ENCODE results near the gene CD37. TPM values are rescaled to one million over a fixed set of nuclear protein-coding genes. Genes with fewer than 3 reads are reported as not detected.
"Not testable (repeated sequence)": the region's sequence is repeated elsewhere in the genome, so short reads cannot be mapped to it uniquely, and the experiment has no call there.

The CD37 gene
- total and polyA plus RNA-seq, 8 donors = 2.2 to 30.3 (median 6.3) TPM; not detected in 2

- Histone ChIP-seq H3K9me3 (no peaks in the 10 kb centered on the region), H3K27ac (no peak overlapping the region), H3K36me3 (no peaks in the 10 kb centered on the region), H3K27me3 (no peaks in the 10 kb centered on the region), H3K4me1 (peaks cover 0 to 4% (median 2%) of the 10 kb centered on the region in 4 donors), H3K4me3 (peak overlapping the region in 1 of 4 donors; percentile 17)
- intact Hi-C loops (cut with DNase I; ENCODE audit: low total_unique reads) = no loop called here
- DNase-seq = peak; percentile 79 to 83
- 23 to 43% (median 27%) methylated on average over 4 to 8 of the region's 8 CpGs for WGBS, 5 donors
- TF ChIP-seq POLR2A (IDR thresholded peaks at IDR 0.05) = no peak
- TF ChIP-seq CTCF (IDR thresholded peaks at IDR 0.05) = peak in 5 of 7 experiments; percentile 43 to 75 (median 57)
Observed at GRCh38 chr19:49301165-49301865, 33.9 kb upstream of the CD37 start.

- TF ChIP-seq EP300 (IDR thresholded peaks at IDR 0.05) = no peak
- no peak for TF ChIP-seq POLR2AphosphoS5 (IDR thresholded peaks at IDR 0.05)
- TF ChIP-seq POLR2A (IDR thresholded peaks at IDR 0.05) = no peak
- no peak for TF ChIP-seq CTCF (IDR thresholded peaks at IDR 0.05)
- no peaks in the 10 kb centered on the region for H3K27me3 ChIP-seq
- H3K4me3 ChIP-seq = no peak overlapping the region
- no peak overlapping the region for H3K27ac ChIP-seq
- peaks cover 0 to 4% (median 2%) of the 10 kb centered on the region in 4 donors for H3K4me1 ChIP-seq
- intact Hi-C loops (cut with DNase I; ENCODE audit: low total_unique reads) = no loop called here
- H3K36me3 ChIP-seq = no peaks in the 10 kb centered on the region
- 81 to 87% (median 82%) methylated on average over 5 of the region's 5 CpGs for WGBS, 5 donors
- no peak for DNase-seq
- no peaks in the 10 kb centered on the region for H3K9me3 ChIP-seq
Observed at GRCh38 chr19:49301866-49302252, 33.3 kb upstream of the CD37 start.

- 62 to 77% (median 70%) methylated on average over 7 of the region's 7 CpGs for WGBS, 5 donors
- H3K27ac ChIP-seq; intact Hi-C loops (cut with DNase I; ENCODE audit: low total_unique reads); DNase-seq; H3K27me3 ChIP-seq; H3K4me3 ChIP-seq; H3K9me3 ChIP-seq; H3K4me1 ChIP-seq: not testable (repeated sequence)
- H3K36me3 ChIP-seq = peaks cover 0 to 31% (median 21%) of the 10 kb centered on the region in 4 donors
Observed at GRCh38 chr19:49306734-49307133, 28.5 kb upstream of the CD37 start.

GRCh38 chr19:49309087-49309486, 26.1 kb upstream of the CD37 start:
- Histone ChIP-seq H3K27ac (no peak overlapping the region), H3K36me3 (peaks cover 0 to 31% (median 23%) of the 10 kb centered on the region in 4 donors), H3K4me3 (no peak overlapping the region), H3K4me1 (no peaks in the 10 kb centered on the region), H3K9me3 (no peaks in the 10 kb centered on the region), H3K27me3 (no peaks in the 10 kb centered on the region)
- intact Hi-C loops (cut with DNase I; ENCODE audit: low total_unique reads) = no loop called here
- no peak for TF ChIP-seq POLR2AphosphoS5 (IDR thresholded peaks at IDR 0.05)
- no peak for TF ChIP-seq CTCF (IDR thresholded peaks at IDR 0.05)
- TF ChIP-seq EP300 (IDR thresholded peaks at IDR 0.05) = no peak
- no peak for TF ChIP-seq POLR2A (IDR thresholded peaks at IDR 0.05)
- DNase-seq = no peak
- WGBS, 5 donors = 90 to 93% (median 93%) methylated on average over 6 of the region's 6 CpGs

GRCh38 chr19:49315111-49315510, 20.1 kb upstream of the CD37 start:
- peaks cover 0 to 29% (median 13%) of the 10 kb centered on the region in 4 donors for H3K36me3 ChIP-seq
- 63 to 96% (median 89%) methylated on average over 1 of the region's 1 CpG for WGBS, 5 donors
- no peaks in the 10 kb centered on the region for H3K27me3 ChIP-seq
- no peak for DNase-seq
- H3K4me3 ChIP-seq = no peak overlapping the region
- intact Hi-C loops (cut with DNase I; ENCODE audit: low total_unique reads) = no loop called here
- peaks cover 0 to 14% (median 7%) of the 10 kb centered on the region in 4 donors for H3K9me3 ChIP-seq
- no peaks in the 10 kb centered on the region for H3K4me1 ChIP-seq
- H3K27ac ChIP-seq = no peak overlapping the region
- no peak for TF ChIP-seq POLR2AphosphoS5 (IDR thresholded peaks at IDR 0.05)
- no peak for TF ChIP-seq EP300 (IDR thresholded peaks at IDR 0.05)
